Hepatocyte (in vitro differentiated cells): ENCODE measurements around the gene DPEP1.

Experiments used
- EZH2 ChIP-seq: fragments of 200-600 bp; sonication (generic); IDR thresholded peaks from 2 replicates; pipeline ENCODE4 v1.6.1; 2016; ENCODE audit warnings: antibody characterized with exemption, mild to moderate bottlenecking, borderline replicate concordance
- EZH2phosphoT487 ChIP-seq: fragments of 200-600 bp; sonication (generic); IDR thresholded peaks from one replicate; pipeline ENCODE4 v1.6.1; 2018; ENCODE audit warnings: antibody characterized with exemption, mild to moderate bottlenecking, low read depth, moderate library complexity; ENCODE audit not compliant: unreplicated experiment, severe bottlenecking
- TF ChIP-seq, protein P1 (sequence below): fragments of 200-600 bp; sonication (generic); IDR thresholded peaks from 2 replicates; pipeline ENCODE4 v1.5.1; 2016; ENCODE audit warnings: antibody characterized with exemption, mild to moderate bottlenecking; ENCODE audit not compliant: poor library complexity

DNA sequence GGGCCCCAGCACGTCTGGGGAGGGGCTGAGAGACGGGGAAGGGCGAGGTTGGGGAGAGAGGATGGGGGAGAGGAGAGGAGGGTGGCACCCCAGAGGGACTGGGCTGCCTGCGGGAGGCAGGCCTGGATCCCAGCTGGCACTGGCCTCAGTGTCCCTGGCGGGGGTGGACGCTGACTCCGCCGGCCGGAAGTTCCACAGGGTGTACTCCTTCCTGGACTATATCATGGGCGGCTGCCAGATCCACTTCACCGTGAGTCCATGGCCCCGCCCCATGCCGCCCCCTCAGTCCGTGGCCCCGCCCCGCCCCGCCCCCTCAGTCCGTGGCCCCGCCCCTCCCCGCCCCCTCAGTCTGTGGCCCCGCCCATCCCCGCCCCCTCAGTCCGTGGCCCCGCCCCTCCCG is 26.6 kb upstream of the DPEP1 start:
- TF ChIP-seq, protein P1, sequence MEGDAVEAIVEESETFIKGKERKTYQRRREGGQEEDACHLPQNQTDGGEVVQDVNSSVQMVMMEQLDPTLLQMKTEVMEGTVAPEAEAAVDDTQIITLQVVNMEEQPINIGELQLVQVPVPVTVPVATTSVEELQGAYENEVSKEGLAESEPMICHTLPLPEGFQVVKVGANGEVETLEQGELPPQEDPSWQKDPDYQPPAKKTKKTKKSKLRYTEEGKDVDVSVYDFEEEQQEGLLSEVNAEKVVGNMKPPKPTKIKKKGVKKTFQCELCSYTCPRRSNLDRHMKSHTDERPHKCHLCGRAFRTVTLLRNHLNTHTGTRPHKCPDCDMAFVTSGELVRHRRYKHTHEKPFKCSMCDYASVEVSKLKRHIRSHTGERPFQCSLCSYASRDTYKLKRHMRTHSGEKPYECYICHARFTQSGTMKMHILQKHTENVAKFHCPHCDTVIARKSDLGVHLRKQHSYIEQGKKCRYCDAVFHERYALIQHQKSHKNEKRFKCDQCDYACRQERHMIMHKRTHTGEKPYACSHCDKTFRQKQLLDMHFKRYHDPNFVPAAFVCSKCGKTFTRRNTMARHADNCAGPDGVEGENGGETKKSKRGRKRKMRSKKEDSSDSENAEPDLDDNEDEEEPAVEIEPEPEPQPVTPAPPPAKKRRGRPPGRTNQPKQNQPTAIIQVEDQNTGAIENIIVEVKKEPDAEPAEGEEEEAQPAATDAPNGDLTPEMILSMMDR = no peak
- TF ChIP-seq EZH2 (no peak), EZH2phosphoT487 (no peak)
